Muscle layer of colon (tissue), 2 donors: ENCODE results near the gene ZG16B.

Experiments used
- H3K27ac ChIP-seq: one replicate; pipeline ENCODE4 v1.7.0; 2013; ENCODE audit warnings: low read depth, mild to moderate bottlenecking, low read length, moderate library complexity
- H3K27me3 ChIP-seq, 2 donors: one replicate each; pipeline ENCODE4 v1.7.0; 2013; ENCODE audit warnings: low read length in 2 of 2, mild to moderate bottlenecking in 2 of 2; ENCODE audit not compliant: insufficient read depth in 2 of 2, control insufficient read depth in 1 of 2
- H3K36me3 ChIP-seq: one replicate; pipeline ENCODE4 v1.7.0; 2013; ENCODE audit warnings: mild to moderate bottlenecking, low read length; ENCODE audit not compliant: insufficient read depth
- H3K4me1 ChIP-seq: one replicate; pipeline ENCODE4 v1.7.0; 2013; ENCODE audit warnings: mild to moderate bottlenecking, low read length; ENCODE audit not compliant: insufficient read depth
- H3K4me3 ChIP-seq, 2 donors: one replicate each; pipeline ENCODE4 v1.7.0; 2013; ENCODE audit warnings: low read length in 2 of 2, low read depth in 1 of 2, mild to moderate bottlenecking in 1 of 2, moderate library complexity in 1 of 2
- H3K9ac ChIP-seq: one replicate; pipeline ENCODE4 v1.7.0; 2013; ENCODE audit warnings: low read length
- H3K9me3 ChIP-seq: one replicate; pipeline ENCODE4 v1.7.0; 2013; ENCODE audit warnings: mild to moderate bottlenecking, low read length
- donor health status: abdominal sarcoma.
- donor health status: Adenocarcinoma of cecum.

Gene ZG16B

DNA sequence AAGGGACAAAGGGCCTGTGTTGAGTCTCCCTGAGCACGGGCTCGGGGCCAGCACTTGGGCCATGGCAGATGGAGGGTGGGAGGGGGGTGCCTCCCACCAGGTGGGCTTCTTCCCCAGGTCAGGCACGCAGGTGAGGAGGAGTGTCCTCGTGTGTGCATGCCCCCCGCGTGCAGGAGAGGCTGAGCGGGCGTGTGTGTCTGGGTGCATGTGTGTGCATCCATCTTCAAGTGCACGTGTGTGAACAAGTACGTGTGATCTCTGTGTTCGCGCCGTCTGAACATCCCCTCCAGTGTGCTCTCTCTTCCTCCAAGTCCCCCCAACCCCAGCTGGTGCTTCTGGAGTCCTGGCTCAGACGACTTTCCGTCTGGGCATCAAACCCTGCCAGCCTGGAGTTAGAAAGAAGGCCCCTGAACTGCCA is 2.7 kb upstream of the ZG16B start:
- Histone ChIP-seq H3K27me3 (peaks cover 0 to 19% of the 10 kb centered on the region in 2 donors), H3K27ac (no peak overlapping the region), H3K4me1 (no peaks in the 10 kb centered on the region), H3K9ac (no peak overlapping the region), H3K9me3 (no peaks in the 10 kb centered on the region), H3K36me3 (no peaks in the 10 kb centered on the region), H3K4me3 (no peak overlapping the region)

DNA sequence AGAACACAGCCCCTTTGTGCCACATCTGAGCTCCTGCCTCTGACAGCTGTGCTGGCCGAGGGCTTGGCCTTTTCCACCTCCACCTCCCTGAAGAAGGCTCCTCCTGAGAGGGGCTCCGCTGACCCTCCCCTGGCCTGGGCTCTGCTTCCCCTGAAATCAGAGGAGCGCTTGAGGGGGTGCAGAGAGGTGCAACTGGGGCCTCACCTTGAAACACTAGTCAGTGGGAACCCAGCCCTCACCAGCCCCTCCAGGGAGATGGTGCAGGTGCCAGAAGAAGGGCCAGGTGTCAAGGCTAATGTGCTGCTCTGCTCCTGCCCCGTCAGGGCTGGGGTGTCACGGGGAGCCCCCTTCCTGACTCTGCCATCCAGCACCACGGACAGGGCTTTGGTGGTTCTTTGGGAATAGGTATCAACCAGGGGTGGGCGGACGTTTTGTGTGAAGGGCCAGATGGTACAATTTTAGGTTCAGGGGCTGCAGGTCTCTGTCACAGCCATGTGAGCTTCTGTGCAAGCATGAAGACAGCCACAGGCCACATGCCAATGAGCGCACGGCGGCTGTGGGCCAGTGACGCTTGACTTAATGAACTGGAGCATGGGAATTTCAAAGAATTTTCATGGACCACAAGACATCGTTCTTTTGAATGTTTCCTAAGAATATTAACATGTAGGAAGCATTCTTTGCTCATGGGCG is 2.1 kb upstream of the ZG16B start:
- no peaks in the 10 kb centered on the region for H3K4me1 ChIP-seq
- H3K4me3 ChIP-seq: no peak overlapping the region
- H3K27ac ChIP-seq: no peak overlapping the region
- peaks cover 0 to 19% of the 10 kb centered on the region in 2 donors for H3K27me3 ChIP-seq
- no peak overlapping the region for H3K9ac ChIP-seq
- no peaks in the 10 kb centered on the region for H3K36me3 ChIP-seq
- no peaks in the 10 kb centered on the region for H3K9me3 ChIP-seq

DNA sequence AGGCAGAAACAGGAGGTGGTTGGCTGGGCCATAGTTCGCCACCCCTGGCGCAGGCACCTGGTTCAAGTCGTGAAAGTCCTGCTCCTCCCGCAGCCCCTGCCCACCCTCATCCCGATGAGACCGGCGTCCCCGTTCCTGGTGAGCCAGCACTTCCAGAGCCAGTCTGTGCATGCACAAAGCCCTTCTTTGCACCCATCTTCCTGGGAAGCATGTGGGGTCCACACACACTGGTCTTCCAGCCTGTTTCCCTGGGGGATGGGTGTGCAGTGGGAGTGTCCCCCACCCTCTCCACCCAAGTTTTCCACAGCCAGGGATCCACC is 1.6 kb upstream of the ZG16B start:
- H3K4me3 ChIP-seq: no peak overlapping the region
- H3K4me1 ChIP-seq: no peaks in the 10 kb centered on the region
- no peak overlapping the region for H3K9ac ChIP-seq
- no peaks in the 10 kb centered on the region for H3K36me3 ChIP-seq
- no peaks in the 10 kb centered on the region for H3K9me3 ChIP-seq
- no peak overlapping the region for H3K27ac ChIP-seq
- peaks cover 0 to 19% of the 10 kb centered on the region in 2 donors for H3K27me3 ChIP-seq

DNA sequence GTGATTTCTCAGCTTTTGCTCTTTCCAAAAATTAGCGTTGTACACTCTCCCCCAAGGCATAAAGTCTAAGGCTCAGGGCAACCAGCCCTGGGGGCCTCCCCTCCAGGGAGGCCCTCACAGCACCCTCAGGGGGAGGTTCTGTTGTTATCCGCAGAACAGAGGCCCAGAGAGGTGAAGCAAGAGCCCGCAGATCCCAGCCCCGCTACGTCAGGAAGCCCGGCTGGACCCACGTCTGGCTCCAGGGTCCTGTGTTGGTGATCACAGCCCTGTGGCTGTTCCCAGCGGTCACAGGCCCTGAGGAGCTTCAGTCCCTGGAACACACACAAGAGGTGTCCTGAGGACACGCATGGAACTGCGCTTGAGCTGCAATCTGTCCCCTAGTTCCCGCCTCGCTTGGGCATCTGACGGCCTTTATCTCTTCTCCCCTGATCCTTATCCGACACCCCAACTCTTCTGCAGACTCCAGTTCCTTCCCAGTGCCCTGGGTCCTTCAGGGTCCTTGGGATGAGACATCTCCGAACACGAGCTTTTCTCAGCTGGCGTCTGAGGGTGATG is 1.1 kb upstream of the ZG16B start:
- H3K36me3 ChIP-seq: no peaks in the 10 kb centered on the region
- H3K27ac ChIP-seq: no peak overlapping the region
- H3K4me1 ChIP-seq: no peaks in the 10 kb centered on the region
- H3K9me3 ChIP-seq: no peaks in the 10 kb centered on the region
- H3K9ac ChIP-seq: no peak overlapping the region
- no peak overlapping the region for H3K4me3 ChIP-seq
- peaks cover 0 to 19% of the 10 kb centered on the region in 2 donors for H3K27me3 ChIP-seq

DNA sequence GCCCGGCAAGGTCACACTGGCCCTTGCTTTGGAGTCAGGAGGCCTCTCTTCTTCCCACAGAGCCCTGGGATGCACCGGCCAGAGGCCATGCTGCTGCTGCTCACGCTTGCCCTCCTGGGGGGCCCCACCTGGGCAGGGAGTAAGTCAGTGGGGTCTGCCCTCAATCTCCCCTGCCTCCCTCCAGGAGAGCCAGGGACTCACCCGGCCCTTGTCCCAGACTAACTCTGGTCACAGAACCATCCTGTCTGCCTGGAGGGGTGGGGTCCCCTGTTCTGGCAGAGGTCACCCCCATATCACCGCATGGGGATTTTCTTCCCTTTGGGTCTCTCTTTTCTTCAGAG is 222 bp downstream of the ZG16B start:
- H3K4me1 ChIP-seq: no peaks in the 10 kb centered on the region
- H3K27me3 ChIP-seq: peaks cover 0 to 19% of the 10 kb centered on the region in 2 donors
- no peak overlapping the region for H3K4me3 ChIP-seq
- no peaks in the 10 kb centered on the region for H3K36me3 ChIP-seq
- H3K27ac ChIP-seq: no peak overlapping the region
- H3K9ac ChIP-seq: no peak overlapping the region
- no peaks in the 10 kb centered on the region for H3K9me3 ChIP-seq

DNA sequence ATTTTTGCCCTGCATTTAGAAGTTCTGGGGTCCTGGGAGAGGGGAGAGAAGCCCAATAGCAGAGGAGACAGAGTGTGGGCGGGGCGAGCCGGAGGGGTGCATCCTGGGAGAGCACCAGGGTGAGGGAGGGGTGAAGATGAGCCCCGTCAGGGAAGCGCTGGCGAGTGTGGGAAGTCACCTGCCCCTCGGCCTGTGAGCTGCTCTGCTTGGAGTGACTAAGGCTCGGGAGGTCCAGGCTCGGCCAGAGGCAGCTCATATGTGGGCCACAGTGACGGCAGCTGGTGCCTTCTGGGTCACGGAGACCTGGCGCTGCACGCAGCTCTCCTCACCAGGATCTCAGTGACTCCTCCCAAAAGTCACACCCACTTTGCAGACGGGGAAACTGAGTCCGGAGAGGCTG is 1.1 kb downstream of the ZG16B start:
- Histone ChIP-seq H3K9ac (no peak overlapping the region), H3K27me3 (peaks cover 0 to 21% of the 10 kb centered on the region in 2 donors), H3K36me3 (no peaks in the 10 kb centered on the region), H3K27ac (no peak overlapping the region), H3K9me3 (no peaks in the 10 kb centered on the region), H3K4me1 (no peaks in the 10 kb centered on the region), H3K4me3 (no peak overlapping the region)

DNA sequence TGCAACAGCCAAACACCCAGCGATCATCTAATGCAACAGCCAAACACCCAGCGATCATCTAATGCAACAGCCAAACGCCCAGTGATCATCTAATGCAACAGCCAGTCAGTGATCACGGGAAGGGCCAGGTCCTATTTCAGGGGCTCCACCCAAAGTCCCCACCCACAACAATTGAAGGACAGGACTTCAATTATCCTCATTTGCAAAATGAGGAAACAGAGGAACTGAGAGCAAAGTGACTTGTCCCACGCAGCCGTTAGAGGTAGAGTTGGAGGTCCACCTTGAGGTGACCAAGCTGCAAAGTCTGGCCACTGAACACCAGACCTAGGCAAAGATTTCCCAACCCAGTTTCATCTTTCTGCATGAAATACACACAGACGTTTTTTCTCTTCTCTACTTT is 3.7 kb downstream of the ZG16B start:
- Histone ChIP-seq H3K27me3 (peaks cover 7 to 29% of the 10 kb centered on the region in 2 donors), H3K9me3 (no peaks in the 10 kb centered on the region), H3K36me3 (no peaks in the 10 kb centered on the region), H3K4me1 (no peaks in the 10 kb centered on the region), H3K9ac (no peak overlapping the region), H3K27ac (no peak overlapping the region), H3K4me3 (no peak overlapping the region)

DNA sequence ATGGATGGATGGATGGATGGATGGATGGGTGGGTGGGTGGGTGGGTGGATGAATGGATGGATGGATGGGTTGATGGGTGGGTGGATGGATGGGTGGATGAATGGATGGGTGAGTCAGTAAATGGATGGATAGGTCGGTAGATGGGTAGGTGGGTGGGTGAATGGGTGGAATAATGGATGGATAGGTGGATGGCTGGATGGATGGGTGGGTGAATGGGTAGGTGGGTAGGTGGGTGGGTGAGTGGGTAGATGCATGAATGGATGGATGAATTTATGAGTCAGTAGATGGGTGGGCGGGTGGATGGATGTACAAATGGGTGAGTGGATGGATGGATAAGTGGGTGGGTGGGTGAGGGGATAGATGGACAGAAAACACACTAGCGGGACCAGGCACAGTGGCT is 4.9 kb downstream of the ZG16B start:
- no peaks in the 10 kb centered on the region for H3K4me1 ChIP-seq
- no peaks in the 10 kb centered on the region for H3K9me3 ChIP-seq
- no peak overlapping the region for H3K9ac ChIP-seq
- H3K4me3 ChIP-seq: no peak overlapping the region
- no peak overlapping the region for H3K27ac ChIP-seq
- H3K36me3 ChIP-seq: no peaks in the 10 kb centered on the region
- peaks cover 7 to 33% of the 10 kb centered on the region in 2 donors for H3K27me3 ChIP-seq

DNA sequence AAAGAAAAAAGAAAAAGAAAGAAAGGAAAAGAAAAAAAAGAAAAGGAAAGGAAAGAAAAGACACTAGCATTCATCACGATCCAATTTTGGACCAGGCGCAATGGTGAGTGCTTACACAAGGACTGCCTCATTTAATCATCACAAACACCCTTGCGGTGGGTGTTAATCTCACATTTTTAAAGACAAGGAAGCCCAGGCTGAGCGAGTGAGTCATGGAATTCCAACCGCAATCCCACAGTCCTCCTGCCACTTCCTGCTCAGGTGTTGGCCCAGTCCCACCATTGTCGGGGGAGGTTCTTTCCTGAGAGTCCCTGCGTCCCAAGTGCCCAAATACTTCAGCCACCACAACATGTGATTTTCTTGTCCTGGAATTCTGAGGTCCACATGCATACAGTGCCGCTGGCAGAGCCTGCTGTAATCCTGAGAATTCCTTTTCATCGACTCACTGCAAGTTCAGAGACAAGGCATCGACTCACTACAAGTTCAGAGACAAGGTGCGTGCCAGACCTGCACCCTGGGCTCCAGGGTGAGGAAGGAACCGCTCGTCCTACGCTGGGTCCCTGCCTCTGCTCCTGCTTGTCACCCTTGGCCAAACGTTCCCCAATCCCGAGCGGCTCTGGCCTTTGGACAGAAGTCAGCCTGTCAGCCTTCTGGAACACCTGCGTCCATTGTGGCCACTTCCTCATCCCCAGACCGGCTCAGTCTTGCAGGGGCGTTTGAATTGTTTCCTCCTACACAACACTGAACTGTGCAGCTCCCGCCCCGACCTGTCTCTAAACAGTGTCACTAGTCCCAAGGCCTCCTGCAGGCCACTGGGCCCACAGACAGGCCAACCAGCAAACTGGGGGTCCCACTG is 5.8 kb downstream of the ZG16B start:
- Histone ChIP-seq H3K4me3 (no peak overlapping the region), H3K27ac (no peak overlapping the region), H3K9ac (no peak overlapping the region), H3K36me3 (no peaks in the 10 kb centered on the region), H3K4me1 (no peaks in the 10 kb centered on the region), H3K27me3 (peaks cover 7 to 28% of the 10 kb centered on the region in 2 donors), H3K9me3 (no peaks in the 10 kb centered on the region)

DNA sequence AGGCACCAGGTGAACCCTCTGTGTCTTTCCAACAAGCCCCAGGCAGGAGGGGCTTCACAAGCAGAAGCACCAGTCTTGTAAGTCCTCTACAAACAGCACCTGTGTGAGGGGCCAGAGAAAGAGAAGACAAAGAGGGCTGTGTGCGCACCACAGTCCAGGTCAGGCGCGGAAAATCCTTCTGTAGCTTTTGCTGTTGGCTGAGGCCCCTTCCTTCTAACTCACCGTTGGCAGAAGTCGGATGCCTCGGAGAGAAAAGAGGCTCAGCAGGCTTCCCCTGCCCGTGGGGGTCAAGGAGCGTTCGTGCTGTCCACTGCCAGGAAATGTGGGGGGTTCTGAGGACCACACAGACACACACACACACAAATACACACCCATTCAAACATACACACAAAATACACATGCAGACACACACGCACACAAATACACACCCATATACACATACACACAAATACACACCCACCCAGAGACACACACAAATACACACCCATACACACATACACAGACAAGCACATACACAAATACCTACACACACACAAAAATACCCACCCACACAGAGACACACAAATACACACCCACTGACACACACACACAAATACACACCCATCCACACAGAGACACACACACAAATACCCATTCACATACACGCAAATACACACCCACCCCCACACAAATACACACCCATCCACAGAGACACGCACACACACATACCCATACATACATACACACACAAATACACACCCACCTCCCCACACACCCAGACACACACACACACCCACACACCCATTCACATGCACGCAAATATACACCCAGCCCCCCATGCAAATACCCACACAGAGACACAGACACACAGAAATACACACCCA is 6.8 kb downstream of the ZG16B start:
- no peaks in the 10 kb centered on the region for H3K9me3 ChIP-seq
- no peak overlapping the region for H3K4me3 ChIP-seq
- H3K36me3 ChIP-seq: no peaks in the 10 kb centered on the region
- H3K9ac ChIP-seq: no peak overlapping the region
- H3K4me1 ChIP-seq: no peaks in the 10 kb centered on the region
- H3K27ac ChIP-seq: no peak overlapping the region
- peaks cover 7 to 31% of the 10 kb centered on the region in 2 donors for H3K27me3 ChIP-seq

DNA sequence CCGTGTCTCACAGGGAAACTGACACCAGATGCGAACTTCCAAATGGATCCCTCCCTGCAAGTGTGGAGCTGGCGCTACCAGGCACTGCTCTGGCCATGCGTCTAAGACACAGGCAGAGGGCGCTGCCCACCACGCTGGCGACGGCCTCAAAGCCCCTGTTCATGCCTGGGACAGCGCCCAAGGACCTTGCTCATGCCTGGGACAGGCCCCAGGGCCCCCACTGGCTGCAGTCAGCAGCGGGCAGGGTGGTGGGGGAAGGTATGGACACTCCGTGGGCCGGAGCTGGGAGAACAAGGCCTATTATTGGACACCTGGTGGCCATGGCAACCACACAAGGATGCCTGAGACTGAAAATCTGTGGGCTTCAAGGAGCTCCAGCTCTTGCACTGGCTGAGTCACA is 8.8 kb downstream of the ZG16B start:
- no peaks in the 10 kb centered on the region for H3K36me3 ChIP-seq
- H3K27ac ChIP-seq: no peak overlapping the region
- H3K27me3 ChIP-seq: peaks cover 7 to 31% of the 10 kb centered on the region in 2 donors
- no peak overlapping the region for H3K9ac ChIP-seq
- H3K4me1 ChIP-seq: no peaks in the 10 kb centered on the region
- H3K4me3 ChIP-seq: no peak overlapping the region
- no peaks in the 10 kb centered on the region for H3K9me3 ChIP-seq
